H1 (cell line): ENCODE data around the gene SHROOM3. TPM values are rescaled to one million over a fixed set of nuclear protein-coding genes. Genes with fewer than 3 reads are reported as not detected.

ENCODE experiments used
- CTCF ChIA-PET: fragments of 300-600 bp; sonication (Branson Sonifier 250); formaldehyde crosslinking; loops from one replicate; lab custom pipeline; 2021; ENCODE audit not compliant: partially characterized antibody; lab: Charles Lee
- POLR2A ChIA-PET: fragments of 300-600 bp; sonication (Branson Sonifier 250); formaldehyde crosslinking; loops from one replicate; lab custom pipeline; 2021; ENCODE audit warnings: inconsistent platforms; ENCODE audit not compliant: partially characterized antibody; lab: Charles Lee
- DNase-seq, 2 experiments: peaks; one replicate each; pipeline versions ENCODE4 v3.0.0 to v3.0.0-alpha.2; 2010 to 2022; ENCODE audit warnings: low spot score in 2 of 2, low read depth in 1 of 2, mixed read lengths in 1 of 2
- FAIRE-seq: peaks from 2 replicates; lab custom pipeline; 2011; peaks lifted over from hg19 to GRCh38; lab: Jason Lieb, UNC
- H2AFZ ChIP-seq: 2 replicates; pipeline ENCODE4 v1.8.1; 2012; ENCODE audit warnings: low read length, inconsistent platforms
- H2AK5ac ChIP-seq: 2 replicates; pipeline ENCODE4 v1.6.1; 2013; ENCODE audit warnings: low read depth, low read length
- H2BK120ac ChIP-seq: replicated peaks from 2 replicates; pipeline ENCODE3; 2013; ENCODE audit warnings: low read depth, low read length, inconsistent platforms
- H2BK12ac ChIP-seq: 2 replicates; pipeline ENCODE4 v1.6.1; 2013; ENCODE audit warnings: low read depth, low read length
- H2BK15ac ChIP-seq: 2 replicates; pipeline ENCODE4 v1.6.1; 2013; ENCODE audit warnings: low read length
- H2BK20ac ChIP-seq: 2 replicates; pipeline ENCODE4 v1.6.1; 2013; ENCODE audit warnings: low read length
- H2BK5ac ChIP-seq: 2 replicates; pipeline ENCODE4 v1.6.1; 2013; ENCODE audit warnings: low read depth, low read length
- H3K14ac ChIP-seq: 2 replicates; pipeline ENCODE4 v1.6.1; 2013; ENCODE audit warnings: inconsistent platforms; ENCODE audit not compliant: insufficient read length
- H3K18ac ChIP-seq: 2 replicates; pipeline ENCODE4 v1.6.1; 2013; ENCODE audit warnings: low read length; ENCODE audit errors: extremely low read depth
- H3K23ac ChIP-seq: 2 replicates; pipeline ENCODE4 v1.6.1; 2013; ENCODE audit warnings: inconsistent platforms; ENCODE audit not compliant: insufficient read length
- H3K23me2 ChIP-seq: 2 replicates; pipeline ENCODE4 v1.6.1; 2013; ENCODE audit warnings: low read depth, low read length
- H3K27ac ChIP-seq: 2 replicates; pipeline ENCODE4 v1.6.1; 2011; ENCODE audit warnings: low read depth, low read length, inconsistent platforms
- H3K27me3 ChIP-seq, 4 experiments: replicated peaks in 1 of 4; 1 replicate in 1 of 4; 2 replicates in 3 of 4; pipeline versions ENCODE4 v1.6.1 to v1.8.1; 2011 to 2013; ENCODE audit warnings: low read length in 3 of 4, mild to moderate bottlenecking in 3 of 4, inconsistent platforms in 2 of 4, mixed read lengths in 2 of 4, moderate library complexity in 1 of 4; ENCODE audit not compliant: control insufficient read depth in 3 of 4, insufficient read depth in 3 of 4; ENCODE audit errors: extremely low read depth in 1 of 4
- H3K36me3 ChIP-seq, 4 experiments: 2 replicates each; pipeline versions ENCODE4 v1.6.1 to v1.8.1; 2011 to 2013; ENCODE audit warnings: mild to moderate bottlenecking in 4 of 4, low read length in 3 of 4, moderate library complexity in 2 of 4, control low read depth in 1 of 4, inconsistent platforms in 1 of 4; ENCODE audit not compliant: insufficient read depth in 4 of 4, control insufficient read depth in 2 of 4
- H3K4ac ChIP-seq: replicated peaks from 2 replicates; pipeline ENCODE3; 2013; ENCODE audit warnings: low read length, low read depth, mixed read lengths, inconsistent platforms; ENCODE audit not compliant: insufficient read length
- H3K4me1 ChIP-seq, 4 experiments: replicated peaks in 1 of 4; 1 replicate in 1 of 4; 2 replicates in 3 of 4; pipeline versions ENCODE4 v1.6.1 to v1.8.1; 2011 to 2013; ENCODE audit warnings: low read length in 3 of 4, inconsistent platforms in 2 of 4, mixed read lengths in 1 of 4; ENCODE audit not compliant: insufficient read depth in 4 of 4, control insufficient read depth in 3 of 4
- H3K4me2 ChIP-seq, 2 experiments: 2 replicates each; pipeline versions ENCODE4 v1.6.1 to v1.8.1; 2011 to 2013; ENCODE audit warnings: low read depth in 2 of 2, low read length in 2 of 2, control low read depth in 1 of 2, inconsistent platforms in 1 of 2, mild to moderate bottlenecking in 1 of 2; ENCODE audit not compliant: insufficient read depth in 1 of 2
- H3K4me3 ChIP-seq, 4 experiments: fragments of 200-600, 300-600 bp in 1 of 4; sonication (generic), shearing (Covaris generic), sonication (Bioruptor Twin) in 1 of 4; 2 replicates each; pipeline versions ENCODE4 v1.5.1 to v1.8.1; 2011 to 2016; ENCODE audit warnings: low read length in 4 of 4, low read depth in 3 of 4, control low read depth in 2 of 4, inconsistent platforms in 2 of 4, mild to moderate bottlenecking in 2 of 4, mixed read lengths in 1 of 4, moderate library complexity in 1 of 4; ENCODE audit not compliant: insufficient read depth in 2 of 4; ENCODE audit errors: extremely low read depth in 1 of 4
- H3K56ac ChIP-seq: replicated peaks from 2 replicates; pipeline ENCODE3; 2013; ENCODE audit warnings: low read depth, mild to moderate bottlenecking, mixed read lengths, low read length, inconsistent platforms; ENCODE audit not compliant: insufficient read length
- H3K79me1 ChIP-seq: 2 replicates; pipeline ENCODE4 v1.6.1; 2013; ENCODE audit warnings: low read depth, low read length, control low read depth
- H3K79me2 ChIP-seq, 2 experiments: 2 replicates each; pipeline versions ENCODE4 v1.6.1 to v1.8.1; 2012 to 2013; ENCODE audit warnings: low read length in 2 of 2, mild to moderate bottlenecking in 2 of 2, inconsistent platforms in 1 of 2; ENCODE audit not compliant: insufficient read depth in 2 of 2, control insufficient read depth in 1 of 2
- H3K9ac ChIP-seq, 4 experiments: replicated peaks in 1 of 4; 1 replicate in 1 of 4; 2 replicates in 3 of 4; pipeline versions ENCODE4 v1.6.1 to v1.8.1; 2011 to 2013; ENCODE audit warnings: low read depth in 3 of 4, low read length in 3 of 4, control low read depth in 2 of 4, mild to moderate bottlenecking in 2 of 4, moderate library complexity in 2 of 4, inconsistent platforms in 1 of 4; ENCODE audit errors: extremely low read depth in 1 of 4
- H3K9me3 ChIP-seq, 2 experiments: 2 replicates each; pipeline versions ENCODE4 v1.6.1 to v1.8.1; 2012 to 2013; ENCODE audit warnings: mild to moderate bottlenecking in 2 of 2, moderate library complexity in 2 of 2, control low read depth in 1 of 2, inconsistent platforms in 1 of 2, low read depth in 1 of 2, low read length in 1 of 2, mixed read lengths in 1 of 2; ENCODE audit not compliant: insufficient read depth in 2 of 2
- H4K20me1 ChIP-seq, 2 experiments: replicated peaks in 1 of 2; 2 replicates each; pipeline versions ENCODE3 to v1.8.1; 2011 to 2013; ENCODE audit warnings: inconsistent platforms in 2 of 2, low read length in 2 of 2, mild to moderate bottlenecking in 1 of 2; ENCODE audit not compliant: insufficient read depth in 2 of 2, control insufficient read depth in 1 of 2
- H4K5ac ChIP-seq: 2 replicates; pipeline ENCODE4 v1.6.1; 2013; ENCODE audit warnings: low read length, low read depth, mixed read lengths, inconsistent platforms; ENCODE audit not compliant: insufficient read length
- H4K8ac ChIP-seq: 2 replicates; pipeline ENCODE4 v1.8.0; 2013; ENCODE audit warnings: mild to moderate bottlenecking, moderate library complexity, low read length, inconsistent platforms; ENCODE audit not compliant: insufficient read depth; ENCODE audit errors: extremely low read depth
- H4K91ac ChIP-seq: replicated peaks from 2 replicates; pipeline ENCODE3; 2013; ENCODE audit warnings: low read length, mixed read lengths, inconsistent platforms; ENCODE audit not compliant: insufficient read length
- EGR1 ChIP-seq: IDR thresholded peaks from 2 replicates; pipeline ENCODE4 v1.6.1; 2011; ENCODE audit warnings: low read depth, low read length, borderline replicate concordance
- JUND ChIP-seq: IDR thresholded peaks from 2 replicates; pipeline ENCODE4 v1.6.1; 2011; ENCODE audit warnings: mild to moderate bottlenecking, improper control_type of control experiment, low read length
- POLR2A ChIP-seq, 2 experiments: IDR thresholded peaks; 1 replicate in 1 of 2; 2 replicates in 1 of 2; pipeline ENCODE4 v1.6.1; 2011; ENCODE audit warnings: low read depth in 2 of 2, low read length in 2 of 2, mild to moderate bottlenecking in 2 of 2; ENCODE audit errors: control extremely low read depth in 1 of 2
- RAD21 ChIP-seq, 2 experiments: IDR thresholded peaks in 1 of 2; conservative IDR thresholded peaks in 1 of 2; 2 replicates each; pipeline ENCODE4 v1.6.1; 2011; ENCODE audit warnings: low read depth in 2 of 2, low read length in 2 of 2, improper control_type of control experiment in 1 of 2, inconsistent platforms in 1 of 2, mild to moderate bottlenecking in 1 of 2, moderate library complexity in 1 of 2
- SIX5 ChIP-seq: IDR thresholded peaks from 2 replicates; pipeline ENCODE4 v1.6.1; 2011; ENCODE audit warnings: mild to moderate bottlenecking, low read depth, low read length
- WGBS, 2 experiments: shearing (Covaris generic) in 1 of 2; methylation state at CpG; one replicate each; pipeline versions ENCODE4 v1.1.6 to v1.1.7; 2013 to 2015; ENCODE audit warnings: low lambda C conversion rate in 2 of 2, mixed read lengths in 2 of 2, inconsistent platforms in 1 of 2, low coverage in 1 of 2, missing lambda C conversion rate in 1 of 2; ENCODE audit not compliant: insufficient replicate concordance in 2 of 2, insufficient coverage in 1 of 2, insufficient read length in 1 of 2; ENCODE audit errors: extremely low coverage in 1 of 2, missing lambda C conversion rate in 1 of 2; 5-methylcytosine and 5-hydroxymethylcytosine counted together
- polyA plus RNA-seq, 7 experiments: library from polyadenylated mRNA; depleted of rRNA in 3 of 7; stranded (reverse) in 5 of 7; unstranded in 2 of 7; fragments of >200 nt in 5 of 7; fragments of 200-250 nt in 2 of 7; gene quantifications; 1 replicate in 5 of 7; 2 replicates in 1 of 7; 4 replicates in 1 of 7; pipeline versions ENCODE4 v1.2.1 to v1.2.3, GENCODE V29; 2011 to 2013; ENCODE audit warnings: missing spikeins in 2 of 7, mixed read lengths in 2 of 7
- total RNA-seq: library from RNA; stranded (reverse); fragmentation: NEBNext Ultra II Directional; extraction: Animal tissue kit (Norgen Biotek cat#: 25700); gene quantifications from 2 replicates; pipeline ENCODE4 v1.2.1, GENCODE V29; 2021
- TF ChIP-seq, protein P1 (sequence below): IDR thresholded peaks from 2 replicates; pipeline ENCODE4 v1.6.1; 2011; ENCODE audit warnings: low read length, improper control_type of control experiment
- TF ChIP-seq, protein P2 (sequence below): IDR thresholded peaks from 2 replicates; pipeline ENCODE4 v1.6.1; 2012; ENCODE audit warnings: inconsistent platforms
- TF ChIP-seq, protein P3 (sequence below): IDR thresholded peaks from 2 replicates; pipeline ENCODE4 v1.6.1; 2012; ENCODE audit warnings: low read length, inconsistent platforms

SHROOM3 gene
- total and polyA plus RNA-seq, 2 of the 8 experiments (the other 6 are each of a cell fraction or from before 2014, with no cell fraction given): 15.8 to 34.0 TPM

DNA sequence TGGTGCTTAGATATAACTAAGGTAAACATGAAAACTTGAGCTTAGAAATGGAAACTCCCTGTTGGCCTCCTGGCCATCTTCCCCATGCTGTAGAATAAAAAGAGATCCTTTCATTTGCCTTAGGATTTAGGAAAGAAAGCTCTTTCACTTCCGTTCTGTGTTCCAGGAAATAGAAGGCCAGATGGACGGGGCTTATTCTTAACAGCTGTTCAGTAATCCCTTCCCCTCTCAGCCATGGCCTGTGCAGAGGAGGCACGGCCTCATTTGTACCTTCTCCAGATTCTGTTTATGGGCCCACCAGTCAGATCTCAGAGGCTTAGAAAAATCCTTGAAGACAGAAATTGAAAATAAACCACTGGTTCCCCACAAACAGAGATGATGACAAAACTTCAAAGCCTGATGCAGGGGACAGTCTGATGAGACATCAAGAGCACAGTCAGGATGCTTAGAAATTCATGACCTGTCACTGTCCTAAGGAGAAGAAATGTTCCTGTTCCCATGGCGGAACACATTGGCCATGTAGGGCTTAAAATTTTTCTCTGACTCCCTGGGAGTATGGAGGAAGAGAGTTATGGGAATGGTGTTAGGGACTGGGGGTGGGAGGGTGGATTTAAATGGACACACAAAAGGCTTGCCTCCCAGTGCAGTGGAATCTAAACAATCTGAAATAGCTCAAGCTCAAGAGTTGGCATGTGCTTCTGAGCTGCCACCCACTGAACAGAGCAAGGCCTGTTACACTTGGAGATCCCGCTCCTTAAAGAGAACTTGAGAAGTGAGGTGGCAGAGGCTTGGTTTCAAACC, 274.1 kb downstream of the SHROOM3 start:
- DNase-seq: no peak
- H3K14ac ChIP-seq: no peak overlapping the region
- 88% methylated on average over 5 of the region's 5 CpGs; no CpG with 5 or more reads in 1 of the 2 experiments for WGBS, 2 experiments
- ChIA-PET POLR2A (interaction anchor here (0.5 to 1.0 kb wide), 2 partner anchors 11 to 120 kb away, joined by 3 read pairs; no protein-coding TSS in a partner anchor), CTCF (interaction anchor here (0.7 to 1.5 kb wide), 4 partner anchors 9 to 49 kb away, joined by 3 to 4 read pairs (median 3); no protein-coding TSS in a partner anchor)
- H3K27me3 ChIP-seq: no peaks in the 10 kb centered on the region
- H4K91ac ChIP-seq: no peak overlapping the region
- no peak overlapping the region for H3K18ac ChIP-seq
- H3K27ac ChIP-seq: no peak overlapping the region
- H3K4ac ChIP-seq: no peak overlapping the region
- no peaks in the 10 kb centered on the region for H3K23me2 ChIP-seq
- peaks cover 8% of the 10 kb centered on the region for H3K79me1 ChIP-seq
- H2BK5ac ChIP-seq: no peak overlapping the region
- no peak overlapping the region for H2BK15ac ChIP-seq
- no peak overlapping the region for H2BK20ac ChIP-seq
- no peak overlapping the region for H3K4me3 ChIP-seq
- no peak overlapping the region for H2BK120ac ChIP-seq
- H3K4me1 ChIP-seq: peaks cover 2 to 12% (median 3%) of the 10 kb centered on the region in 4 experiments; a peak in 4 of 7 replicates
- no peaks in the 10 kb centered on the region for H3K9me3 ChIP-seq
- no peak for FAIRE-seq
- H4K8ac ChIP-seq: no peak overlapping the region
- H4K5ac ChIP-seq: no peak overlapping the region
- H3K4me2 ChIP-seq: no peak overlapping the region
- no peak overlapping the region for H2BK12ac ChIP-seq
- H3K9ac ChIP-seq: no peak overlapping the region
- H3K36me3 ChIP-seq: peaks cover 7 to 34% (median 21%) of the 10 kb centered on the region in 4 experiments; a peak in 6 of 8 replicates
- peaks cover 3 to 49% of the 10 kb centered on the region in 2 experiments; a peak in 2 of 4 replicates for H3K79me2 ChIP-seq
- H2AFZ ChIP-seq: no peak overlapping the region
- no peak overlapping the region for H2AK5ac ChIP-seq
- no peak overlapping the region for H3K56ac ChIP-seq
- H3K23ac ChIP-seq: no peak overlapping the region
- peaks cover 2 to 8% of the 10 kb centered on the region in 2 experiments for H4K20me1 ChIP-seq
- TF ChIP-seq, protein P1, sequence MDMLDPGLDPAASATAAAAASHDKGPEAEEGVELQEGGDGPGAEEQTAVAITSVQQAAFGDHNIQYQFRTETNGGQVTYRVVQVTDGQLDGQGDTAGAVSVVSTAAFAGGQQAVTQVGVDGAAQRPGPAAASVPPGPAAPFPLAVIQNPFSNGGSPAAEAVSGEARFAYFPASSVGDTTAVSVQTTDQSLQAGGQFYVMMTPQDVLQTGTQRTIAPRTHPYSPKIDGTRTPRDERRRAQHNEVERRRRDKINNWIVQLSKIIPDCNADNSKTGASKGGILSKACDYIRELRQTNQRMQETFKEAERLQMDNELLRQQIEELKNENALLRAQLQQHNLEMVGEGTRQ: no peak
- no peak for TF ChIP-seq SIX5
- no peak for TF ChIP-seq EGR1
- no peak for TF ChIP-seq RAD21 (IDR thresholded peaks at IDR 0.05 in 1 of 2, conservative IDR thresholded peaks at IDR 0.05 in 1 of 2; ENCODE audit: low read depth in 2 of 2, low read length in 2 of 2)
- no peak for TF ChIP-seq JUND
- TF ChIP-seq, protein P2, sequence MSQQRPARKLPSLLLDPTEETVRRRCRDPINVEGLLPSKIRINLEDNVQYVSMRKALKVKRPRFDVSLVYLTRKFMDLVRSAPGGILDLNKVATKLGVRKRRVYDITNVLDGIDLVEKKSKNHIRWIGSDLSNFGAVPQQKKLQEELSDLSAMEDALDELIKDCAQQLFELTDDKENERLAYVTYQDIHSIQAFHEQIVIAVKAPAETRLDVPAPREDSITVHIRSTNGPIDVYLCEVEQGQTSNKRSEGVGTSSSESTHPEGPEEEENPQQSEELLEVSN: no peak
- no peak for TF ChIP-seq POLR2A (IDR thresholded peaks at IDR 0.05; ENCODE audit: control extremely low read depth in 1 of 2, low read depth in 2 of 2, low read length in 2 of 2)
- TF ChIP-seq, protein P3, sequence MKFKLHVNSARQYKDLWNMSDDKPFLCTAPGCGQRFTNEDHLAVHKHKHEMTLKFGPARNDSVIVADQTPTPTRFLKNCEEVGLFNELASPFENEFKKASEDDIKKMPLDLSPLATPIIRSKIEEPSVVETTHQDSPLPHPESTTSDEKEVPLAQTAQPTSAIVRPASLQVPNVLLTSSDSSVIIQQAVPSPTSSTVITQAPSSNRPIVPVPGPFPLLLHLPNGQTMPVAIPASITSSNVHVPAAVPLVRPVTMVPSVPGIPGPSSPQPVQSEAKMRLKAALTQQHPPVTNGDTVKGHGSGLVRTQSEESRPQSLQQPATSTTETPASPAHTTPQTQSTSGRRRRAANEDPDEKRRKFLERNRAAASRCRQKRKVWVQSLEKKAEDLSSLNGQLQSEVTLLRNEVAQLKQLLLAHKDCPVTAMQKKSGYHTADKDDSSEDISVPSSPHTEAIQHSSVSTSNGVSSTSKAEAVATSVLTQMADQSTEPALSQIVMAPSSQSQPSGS: no peak
